HG03460 (cell line): ENCODE results near the gene KRTAP24-1.

ENCODE experiments used
- ATAC-seq: cut with Tn5 transposase; IDR thresholded peaks from one replicate; pipeline ENCODE4 v1.9.1; 2021; ENCODE audit not compliant: unreplicated experiment

The KRTAP24-1 gene

DNA sequence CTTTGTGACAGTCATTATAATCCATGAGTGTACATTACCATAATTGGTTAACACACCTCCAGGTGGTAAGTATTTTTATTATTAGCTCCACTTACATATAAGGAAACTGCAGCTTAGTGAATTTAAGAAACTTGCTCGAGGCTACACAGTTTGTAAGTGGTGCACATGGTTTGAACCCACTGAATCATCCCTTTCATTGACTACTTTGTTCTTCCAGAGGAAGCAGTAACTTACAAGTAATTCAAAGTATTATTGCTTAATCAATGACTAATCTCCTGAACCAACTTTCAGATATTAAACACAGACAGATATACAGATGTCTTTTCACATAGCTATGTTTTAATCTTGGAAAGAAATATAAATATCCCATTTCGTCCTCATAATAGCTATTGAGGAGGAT lies 48.1 kb downstream of the KRTAP24-1 start:
- ATAC-seq, result no peak

DNA sequence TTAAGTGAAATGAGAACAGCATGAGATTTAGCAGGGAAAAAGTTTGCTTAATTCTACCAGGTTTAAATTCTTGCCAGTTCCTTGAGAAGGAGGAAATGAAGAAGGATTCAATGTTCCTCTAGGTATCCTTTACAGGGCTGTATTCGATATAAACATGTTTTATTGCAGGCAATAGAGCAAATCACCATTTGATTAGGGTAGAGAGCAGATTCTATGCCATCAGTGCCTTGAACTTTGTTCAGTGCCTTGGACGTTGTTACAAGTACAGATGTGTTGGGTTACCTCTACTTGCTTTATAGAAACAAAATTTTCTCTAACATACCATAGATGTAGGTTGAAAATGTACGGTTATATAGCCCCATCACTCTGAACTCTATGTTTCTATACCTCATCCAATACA lies 48.7 kb downstream of the KRTAP24-1 start:
- ATAC-seq, result no peak

DNA sequence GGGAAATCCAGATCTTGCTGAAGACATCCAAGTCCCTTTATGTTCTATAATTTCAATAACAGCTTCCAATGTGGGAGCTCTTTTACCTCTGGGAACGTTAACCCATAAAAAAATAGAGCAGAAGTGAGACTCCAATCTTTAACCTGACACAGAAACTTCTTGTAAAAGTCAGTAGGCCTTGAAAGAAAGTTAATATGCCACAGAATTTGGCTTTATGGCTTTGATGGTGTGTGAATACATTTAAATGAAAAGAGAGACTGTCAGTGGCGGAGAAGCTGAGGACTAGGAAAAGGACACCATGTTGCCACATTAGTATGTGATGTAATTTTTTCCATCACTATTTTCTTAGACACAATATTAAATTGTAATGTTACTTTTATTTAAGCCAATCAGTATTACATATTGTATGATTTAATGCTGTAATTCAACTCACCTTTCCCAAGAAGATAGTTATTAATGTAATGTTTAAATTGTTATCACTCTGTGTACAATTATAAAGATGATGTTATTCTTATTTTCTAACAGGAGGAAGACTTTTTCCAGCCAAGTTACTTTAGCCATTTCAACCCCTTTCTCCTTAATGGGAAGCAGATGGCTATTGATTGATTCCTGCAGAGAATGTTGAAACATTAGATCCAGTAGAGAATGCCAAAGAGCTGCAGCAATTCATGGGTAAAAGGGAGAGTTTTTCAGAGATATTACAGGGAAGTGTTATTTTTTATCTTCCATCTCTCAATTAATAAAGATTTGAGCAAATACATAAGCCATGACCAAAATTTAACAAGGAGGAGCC lies 49.3 kb downstream of the KRTAP24-1 start:
- ATAC-seq, result no peak

DNA sequence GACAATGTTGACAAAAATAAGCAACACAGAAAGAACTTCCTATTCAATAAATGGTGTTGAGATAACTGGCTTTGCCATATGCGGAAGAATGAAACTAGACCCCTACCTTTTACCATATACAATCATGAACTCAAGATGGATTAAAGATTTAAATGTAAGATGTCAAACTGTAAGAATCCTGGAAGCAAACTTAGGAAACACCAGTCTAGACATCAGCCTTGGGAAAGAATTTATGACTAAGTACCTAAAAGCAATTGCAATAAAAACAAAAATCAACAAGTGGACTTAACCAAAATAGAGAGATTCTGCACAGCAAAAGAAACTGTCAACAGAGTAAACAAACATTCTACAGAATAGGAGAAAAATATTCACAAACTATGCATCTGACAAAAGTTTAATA lies 50.7 kb downstream of the KRTAP24-1 start:
- ATAC-seq, result no peak
